Lung (tissue), 12 donors: ENCODE data around the gene SOX5. TPM values are rescaled to one million over a fixed set of nuclear protein-coding genes. Genes with fewer than 3 reads are reported as not detected.

Experiments used
- ATAC-seq: fragments of 200-7000 bp; cut with Tn5 transposase; one replicate; pipeline ENCODE4 v1.9.1; 2020; ENCODE audit warnings: moderate number of reproducible peaks; ENCODE audit not compliant: insufficient read depth, low FRiP score
- DNase-seq, 3 donors: peaks; one replicate each; pipeline ENCODE4 v3.0.0-alpha.2; 2013 to 2017
- H3K27ac ChIP-seq, 2 donors: one replicate each; pipeline ENCODE4 v1.5.1; 2013; ENCODE audit warnings: mild to moderate bottlenecking in 2 of 2, moderate library complexity in 2 of 2, control low read depth in 1 of 2, inconsistent platforms in 1 of 2, low read depth in 1 of 2, low read length in 1 of 2
- H3K27me3 ChIP-seq, 3 donors: one replicate each; pipeline ENCODE4 v1.5.1; 2013; ENCODE audit warnings: low read length in 2 of 3; ENCODE audit not compliant: control insufficient read depth in 3 of 3, insufficient read depth in 3 of 3
- H3K36me3 ChIP-seq, 4 donors: one replicate each; pipeline ENCODE4 v1.5.1; 2013; ENCODE audit warnings: low read length in 4 of 4, mild to moderate bottlenecking in 1 of 4, moderate library complexity in 1 of 4; ENCODE audit not compliant: control insufficient read depth in 4 of 4, insufficient read depth in 4 of 4
- H3K4me1 ChIP-seq, 5 donors: one replicate each; pipeline ENCODE4 v1.5.1; 2013; ENCODE audit warnings: low read length in 5 of 5, mild to moderate bottlenecking in 2 of 5, moderate library complexity in 1 of 5; ENCODE audit not compliant: control insufficient read depth in 5 of 5, insufficient read depth in 5 of 5
- H3K4me3 ChIP-seq: one replicate; pipeline ENCODE4 v1.5.1; 2013; ENCODE audit warnings: mild to moderate bottlenecking, control low read depth, moderate library complexity
- H3K9ac ChIP-seq, 2 donors: one replicate each; pipeline ENCODE4 v1.5.1; 2013; ENCODE audit warnings: low read length in 2 of 2, control low read depth in 1 of 2; ENCODE audit not compliant: insufficient read depth in 1 of 2
- H3K9me3 ChIP-seq, 4 donors: one replicate each; pipeline ENCODE4 v1.5.1; 2013; ENCODE audit warnings: low read length in 3 of 4, mild to moderate bottlenecking in 1 of 4, moderate library complexity in 1 of 4; ENCODE audit not compliant: control insufficient read depth in 4 of 4, insufficient read depth in 3 of 4
- CTCF ChIP-seq: IDR thresholded peaks from 2 replicates; pipeline ENCODE4 v1.5.1; 2012; ENCODE audit warnings: mild to moderate bottlenecking; ENCODE audit errors: control extremely low read depth, extremely low read depth
- WGBS, 2 donors: extraction: QIAGEN DNeasy Blood & Tissue Kit; methylation state at CpG; one replicate each; pipeline ENCODE4 v1.1.7; 2013; 5-methylcytosine and 5-hydroxymethylcytosine counted together
- polyA plus RNA-seq, 2 donors: library from polyadenylated mRNA; stranded (reverse); fragments of 200-250 nt; gene quantifications; one replicate each; pipeline ENCODE4 v1.2.1, GENCODE V29; 2013
- total RNA-seq, 2 donors: library from RNA; depleted of rRNA in 1 of 2; stranded (reverse); fragments of >200 nt in 1 of 2; gene quantifications; one replicate each; pipeline ENCODE4 v1.2.1, GENCODE V29; 2014 to 2021
- donor health status: control.
- donor health status: control.
- donor health status: Bipolar disorder and iron deficiency.
- donor health status: healthy.
- donor health status: DM: yes; HTN: yes; CAD: no.

Gene SOX5
- total and polyA plus RNA-seq, 4 donors, result 1.0 to 71.4 (median 7.2) TPM

GRCh38 chr12:23771240-23771949, 178.1 kb downstream of the SOX5 start:
- Histone ChIP-seq H3K36me3 (no peaks in the 10 kb centered on the region), H3K4me1 (no peaks in the 10 kb centered on the region), H3K9ac (no peak overlapping the region), H3K9me3 (no peaks in the 10 kb centered on the region), H3K27ac (no peak overlapping the region), H3K4me3 (no peak overlapping the region), H3K27me3 (no peaks in the 10 kb centered on the region)
- TF ChIP-seq CTCF, result no peak
- no peak for ATAC-seq
- WGBS, 2 donors, result 75 to 82% methylated on average over 5 of the region's 5 CpGs
- DNase-seq, result peak in 1 of 3 donors; percentile 19

GRCh38 chr12:23770202-23770938, 179.1 kb downstream of the SOX5 start:
- H3K9me3 ChIP-seq, result no peaks in the 10 kb centered on the region
- H3K9ac ChIP-seq, result no peak overlapping the region
- H3K36me3 ChIP-seq, result no peaks in the 10 kb centered on the region
- H3K27me3 ChIP-seq, result no peaks in the 10 kb centered on the region
- no peak overlapping the region for H3K27ac ChIP-seq
- no peak for TF ChIP-seq CTCF
- DNase-seq, result no peak
- H3K4me3 ChIP-seq, result no peak overlapping the region
- H3K4me1 ChIP-seq, result no peaks in the 10 kb centered on the region
- WGBS, 2 donors, result 79 to 82% methylated on average over 3 of the region's 3 CpGs
- ATAC-seq, result no peak

- TF ChIP-seq CTCF, result no peak
- WGBS, 2 donors, result 88 to 93% methylated on average over 2 of the region's 2 CpGs
These were observed 181.6 kb downstream of the SOX5 start for GRCh38 chr12:23767834-23768233.

More at GRCh38 chr12:23767834-23768233, 181.6 kb downstream of the SOX5 start:
- H3K9ac ChIP-seq, result no peak overlapping the region
- H3K27me3 ChIP-seq, result no peaks in the 10 kb centered on the region
- no peak overlapping the region for H3K4me3 ChIP-seq
- H3K4me1 ChIP-seq, result no peaks in the 10 kb centered on the region
- no peaks in the 10 kb centered on the region for H3K9me3 ChIP-seq
- H3K27ac ChIP-seq, result no peak overlapping the region
- no peak for DNase-seq
- no peak for ATAC-seq
- no peaks in the 10 kb centered on the region for H3K36me3 ChIP-seq
